ENCODE results near the gene SAMD11.

DNA sequence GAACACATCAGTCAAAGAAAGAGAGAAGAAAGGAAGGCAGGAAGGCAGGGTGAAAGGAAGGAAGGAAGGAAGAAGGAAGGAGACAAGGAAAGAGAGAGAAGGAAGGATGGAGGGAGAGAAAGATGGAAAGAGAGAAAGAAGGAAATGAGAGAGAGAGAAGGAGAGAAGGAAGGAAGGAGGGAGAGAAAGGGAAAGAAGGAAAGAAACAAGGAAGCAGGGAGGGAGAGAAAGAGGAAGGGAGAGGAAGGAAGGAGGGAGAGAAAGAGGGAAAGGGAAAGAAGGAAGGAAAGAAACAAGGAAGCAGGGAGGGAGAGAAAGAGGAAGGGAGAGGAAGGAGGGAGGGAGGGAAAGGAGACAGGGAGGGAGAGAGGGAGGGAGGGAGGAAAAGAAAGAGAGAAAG, 35.4 kb upstream of the SAMD11 start:
- TF ChIP-seq, protein P1, sequence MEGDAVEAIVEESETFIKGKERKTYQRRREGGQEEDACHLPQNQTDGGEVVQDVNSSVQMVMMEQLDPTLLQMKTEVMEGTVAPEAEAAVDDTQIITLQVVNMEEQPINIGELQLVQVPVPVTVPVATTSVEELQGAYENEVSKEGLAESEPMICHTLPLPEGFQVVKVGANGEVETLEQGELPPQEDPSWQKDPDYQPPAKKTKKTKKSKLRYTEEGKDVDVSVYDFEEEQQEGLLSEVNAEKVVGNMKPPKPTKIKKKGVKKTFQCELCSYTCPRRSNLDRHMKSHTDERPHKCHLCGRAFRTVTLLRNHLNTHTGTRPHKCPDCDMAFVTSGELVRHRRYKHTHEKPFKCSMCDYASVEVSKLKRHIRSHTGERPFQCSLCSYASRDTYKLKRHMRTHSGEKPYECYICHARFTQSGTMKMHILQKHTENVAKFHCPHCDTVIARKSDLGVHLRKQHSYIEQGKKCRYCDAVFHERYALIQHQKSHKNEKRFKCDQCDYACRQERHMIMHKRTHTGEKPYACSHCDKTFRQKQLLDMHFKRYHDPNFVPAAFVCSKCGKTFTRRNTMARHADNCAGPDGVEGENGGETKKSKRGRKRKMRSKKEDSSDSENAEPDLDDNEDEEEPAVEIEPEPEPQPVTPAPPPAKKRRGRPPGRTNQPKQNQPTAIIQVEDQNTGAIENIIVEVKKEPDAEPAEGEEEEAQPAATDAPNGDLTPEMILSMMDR (IDR thresholded peaks at IDR 0.05 in 2 of 3, conservative IDR thresholded peaks at IDR 0.05 in 1 of 3; ENCODE audit: control insufficient read depth in 2 of 3, extremely low read depth in 1 of 3, insufficient read depth in 1 of 3, low read depth in 3 of 3, low read length in 3 of 3), result no peak
- TF ChIP-seq POLR2A (IDR thresholded peaks at IDR 0.05; ENCODE audit: low read depth, low read length) (no peak), KDM1A (IDR thresholded peaks at IDR 0.05; ENCODE audit: borderline replicate concordance) (no peak), YY1 (IDR thresholded peaks at IDR 0.05; ENCODE audit: low read depth, low read length) (no peak), USF1 (IDR thresholded peaks at IDR 0.05; ENCODE audit: borderline replicate concordance, extremely low read length, insufficient read depth, low read depth, low read length) (no peak)
- TF ChIP-seq, protein P2, sequence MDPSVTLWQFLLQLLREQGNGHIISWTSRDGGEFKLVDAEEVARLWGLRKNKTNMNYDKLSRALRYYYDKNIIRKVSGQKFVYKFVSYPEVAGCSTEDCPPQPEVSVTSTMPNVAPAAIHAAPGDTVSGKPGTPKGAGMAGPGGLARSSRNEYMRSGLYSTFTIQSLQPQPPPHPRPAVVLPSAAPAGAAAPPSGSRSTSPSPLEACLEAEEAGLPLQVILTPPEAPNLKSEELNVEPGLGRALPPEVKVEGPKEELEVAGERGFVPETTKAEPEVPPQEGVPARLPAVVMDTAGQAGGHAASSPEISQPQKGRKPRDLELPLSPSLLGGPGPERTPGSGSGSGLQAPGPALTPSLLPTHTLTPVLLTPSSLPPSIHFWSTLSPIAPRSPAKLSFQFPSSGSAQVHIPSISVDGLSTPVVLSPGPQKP (IDR thresholded peaks at IDR 0.05; ENCODE audit: low read depth, low read length), result no peak
- TF ChIP-seq, protein P3, sequence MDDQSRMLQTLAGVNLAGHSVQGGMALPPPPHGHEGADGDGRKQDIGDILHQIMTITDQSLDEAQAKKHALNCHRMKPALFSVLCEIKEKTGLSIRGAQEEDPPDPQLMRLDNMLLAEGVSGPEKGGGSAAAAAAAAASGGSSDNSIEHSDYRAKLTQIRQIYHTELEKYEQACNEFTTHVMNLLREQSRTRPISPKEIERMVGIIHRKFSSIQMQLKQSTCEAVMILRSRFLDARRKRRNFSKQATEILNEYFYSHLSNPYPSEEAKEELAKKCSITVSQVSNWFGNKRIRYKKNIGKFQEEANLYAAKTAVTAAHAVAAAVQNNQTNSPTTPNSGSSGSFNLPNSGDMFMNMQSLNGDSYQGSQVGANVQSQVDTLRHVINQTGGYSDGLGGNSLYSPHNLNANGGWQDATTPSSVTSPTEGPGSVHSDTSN (IDR thresholded peaks at IDR 0.05; ENCODE audit: insufficient replicate concordance, low read depth, low read length), result no peak
